Measurements from ENCODE around the gene TFF3. TPM values are rescaled to one million over a fixed set of nuclear protein-coding genes. Genes with fewer than 3 reads are reported as not detected.

The TFF3 gene
- total RNA-seq, 1 donor from 2014 or later: 4.8 TPM

Other genes with a start within 250 kb of the TFF3 start
- gene UMODL1, start 244.1 kb downstream of the TFF3 start, total RNA-seq: not detected
- 6.3 TPM for gene ABCG1, start 96.3 kb downstream of the TFF3 start, total RNA-seq
- gene TFF2, start 35.6 kb upstream of the TFF3 start, total RNA-seq: not detected
- gene TFF1, start 51.1 kb upstream of the TFF3 start, total RNA-seq: not detected
- gene TMPRSS3, start 80.6 kb upstream of the TFF3 start, total RNA-seq: not detected
- gene UBASH3A, start 88.5 kb upstream of the TFF3 start, total RNA-seq: not detected
- gene RSPH1, start 180.8 kb upstream of the TFF3 start, total RNA-seq: not detected
- gene SLC37A1, start 198.4 kb upstream of the TFF3 start, total RNA-seq: 6.7 TPM

Measured in cardiac septum (tissue), 1 donor.